ENCODE results near the gene MBD6. TPM values are rescaled to one million over a fixed set of nuclear protein-coding genes. Genes with fewer than 3 reads are reported as not detected.

MBD6 gene
- total and polyA plus RNA-seq, 7 donors: 13.5 to 52.8 (median 16.2) TPM

DNA sequence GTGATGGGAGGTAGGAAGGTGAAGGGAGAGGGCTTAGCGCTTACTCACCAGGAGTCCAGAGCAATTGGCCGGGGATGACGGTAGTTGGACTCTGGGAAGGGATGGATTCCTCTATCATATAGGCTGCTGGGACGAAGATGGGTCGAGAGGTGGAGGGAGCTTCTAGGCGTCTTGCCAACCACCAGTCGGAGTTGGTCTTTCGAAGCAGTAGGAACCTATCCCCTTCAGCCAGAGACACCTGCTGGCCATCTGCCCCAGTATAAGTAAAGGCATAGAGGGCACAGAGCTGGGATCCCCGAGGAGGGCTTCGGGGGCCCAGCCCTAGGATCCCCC, 43.6 kb upstream of the MBD6 start:
- DNase-seq: no peak
- Histone ChIP-seq H3K9me3 (no peaks in the 10 kb centered on the region), H3K4me3 (no peak overlapping the region), H3K36me3 (no peaks in the 10 kb centered on the region), H3K4me1 (peaks cover 0 to 20% (median 17%) of the 10 kb centered on the region in 4 donors), H3K27ac (peak overlapping the region in 1 of 4 donors; percentile 43), H3K27me3 (peaks cover 27 to 49% (median 41%) of the 10 kb centered on the region in 3 donors)
- WGBS, 2 donors: 82 to 84% methylated on average over 10 of the region's 10 CpGs
- TF ChIP-seq POLR2AphosphoS5 (IDR thresholded peaks at IDR 0.05) (no peak), EP300 (IDR thresholded peaks at IDR 0.05) (no peak), POLR2A (IDR thresholded peaks at IDR 0.05) (no peak)
- TF ChIP-seq, protein P1, sequence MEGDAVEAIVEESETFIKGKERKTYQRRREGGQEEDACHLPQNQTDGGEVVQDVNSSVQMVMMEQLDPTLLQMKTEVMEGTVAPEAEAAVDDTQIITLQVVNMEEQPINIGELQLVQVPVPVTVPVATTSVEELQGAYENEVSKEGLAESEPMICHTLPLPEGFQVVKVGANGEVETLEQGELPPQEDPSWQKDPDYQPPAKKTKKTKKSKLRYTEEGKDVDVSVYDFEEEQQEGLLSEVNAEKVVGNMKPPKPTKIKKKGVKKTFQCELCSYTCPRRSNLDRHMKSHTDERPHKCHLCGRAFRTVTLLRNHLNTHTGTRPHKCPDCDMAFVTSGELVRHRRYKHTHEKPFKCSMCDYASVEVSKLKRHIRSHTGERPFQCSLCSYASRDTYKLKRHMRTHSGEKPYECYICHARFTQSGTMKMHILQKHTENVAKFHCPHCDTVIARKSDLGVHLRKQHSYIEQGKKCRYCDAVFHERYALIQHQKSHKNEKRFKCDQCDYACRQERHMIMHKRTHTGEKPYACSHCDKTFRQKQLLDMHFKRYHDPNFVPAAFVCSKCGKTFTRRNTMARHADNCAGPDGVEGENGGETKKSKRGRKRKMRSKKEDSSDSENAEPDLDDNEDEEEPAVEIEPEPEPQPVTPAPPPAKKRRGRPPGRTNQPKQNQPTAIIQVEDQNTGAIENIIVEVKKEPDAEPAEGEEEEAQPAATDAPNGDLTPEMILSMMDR (IDR thresholded peaks at IDR 0.05): no peak
- intact Hi-C loops (cut with DNase I): no loop called here

DNA sequence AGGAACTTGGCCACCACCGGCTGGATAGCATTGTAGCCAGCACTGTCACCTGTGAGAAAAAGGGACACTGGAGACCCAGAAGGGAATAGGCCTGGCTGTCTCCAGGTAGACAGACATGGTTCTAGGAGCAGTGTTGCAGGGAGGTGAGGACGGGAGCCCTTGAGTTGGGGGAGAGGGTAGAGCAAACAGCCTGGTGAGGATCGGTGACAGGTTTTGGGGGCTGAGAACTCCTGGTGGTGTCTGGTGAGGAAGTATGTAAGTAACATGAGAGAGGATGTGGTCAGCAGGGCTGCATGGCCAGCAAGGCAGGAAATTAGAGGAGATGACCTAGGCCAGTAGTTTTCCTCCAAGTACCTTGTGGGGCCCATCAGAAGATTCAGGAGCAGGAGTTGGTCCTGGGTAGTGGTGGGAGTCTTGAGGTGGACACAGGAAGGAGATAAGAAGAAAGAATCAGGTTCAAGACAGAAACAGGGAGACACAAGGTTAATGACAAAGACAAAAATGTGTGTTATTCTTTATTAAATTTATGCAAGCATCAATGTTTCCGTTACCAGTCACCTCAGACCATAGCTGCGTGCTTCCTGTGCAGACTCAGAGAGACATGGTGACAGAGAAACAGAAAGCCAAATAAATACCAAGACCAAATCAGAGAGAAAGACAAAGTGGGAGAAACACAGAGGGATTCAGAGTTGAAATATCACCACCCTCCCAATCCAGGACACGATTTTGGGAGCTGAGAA, 43.1 kb upstream of the MBD6 start, which contains the start of gene ARHGAP9:
TSS of gene ARHGAP9 (minus strand) at position 491 of the 740 bp plus-strand sequence. CDS start at position 31, 460 bp downstream.
- Histone ChIP-seq H3K4me3 (no peak within 1 kb of the TSS), H3K9me3 (no peaks in the 10 kb centered on the region), H3K4me1 (peaks cover 0 to 20% (median 17%) of the 10 kb centered on the region in 4 donors), H3K36me3 (no peaks in the 10 kb centered on the region), H3K27ac (peak within 1 kb of the TSS in 2 of 4 donors; percentile 43 to 59), H3K27me3 (peaks cover 27 to 43% (median 36%) of the 10 kb centered on the region in 3 donors)
- whole genome bisulfite sequencing, 2 donors: 45 to 65% methylated on average over 6 of the region's 6 CpGs
- no peak for DNase-seq
- TF ChIP-seq EP300 (IDR thresholded peaks at IDR 0.05) (no peak), POLR2AphosphoS5 (IDR thresholded peaks at IDR 0.05) (no peak), POLR2A (IDR thresholded peaks at IDR 0.05) (no peak)
- TF ChIP-seq, protein P1 (IDR thresholded peaks at IDR 0.05): no peak
- intact Hi-C loops (cut with DNase I): no loop called here

DNA sequence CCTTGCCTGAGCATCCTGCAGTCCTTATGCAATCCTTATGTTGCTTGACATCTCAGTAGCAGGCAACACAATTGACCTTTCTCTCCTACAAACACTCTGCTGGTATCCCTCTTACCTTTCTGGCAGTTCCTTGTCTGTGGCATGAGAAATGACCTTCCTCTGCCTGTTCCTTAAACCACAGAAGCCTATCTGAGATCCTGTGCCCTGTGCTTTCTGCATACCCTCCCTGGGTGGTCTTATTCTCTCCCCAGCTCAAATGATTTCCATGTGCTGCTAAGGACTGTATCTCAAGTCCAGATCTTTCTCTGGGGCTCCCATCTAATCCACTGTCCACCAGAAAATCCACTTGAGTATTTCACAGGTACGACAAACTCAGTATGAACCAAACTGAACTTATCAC, 41.0 kb upstream of the MBD6 start:
- H3K4me1 ChIP-seq: no peaks in the 10 kb centered on the region
- 82 to 90% methylated on average over 1 of the region's 1 CpG for WGBS, 2 donors
- TF ChIP-seq POLR2AphosphoS5 (IDR thresholded peaks at IDR 0.05) (no peak), POLR2A (IDR thresholded peaks at IDR 0.05) (no peak), EP300 (IDR thresholded peaks at IDR 0.05) (no peak)
- TF ChIP-seq, protein P1 (IDR thresholded peaks at IDR 0.05): no peak
- H3K27ac ChIP-seq: no peak overlapping the region
- no peaks in the 10 kb centered on the region for H3K36me3 ChIP-seq
- no peak overlapping the region for H3K4me3 ChIP-seq
- peaks cover 10 to 22% (median 15%) of the 10 kb centered on the region in 3 donors for H3K27me3 ChIP-seq
- no peaks in the 10 kb centered on the region for H3K9me3 ChIP-seq
- intact Hi-C loops (cut with DNase I): no loop called here
- DNase-seq: no peak

DNA sequence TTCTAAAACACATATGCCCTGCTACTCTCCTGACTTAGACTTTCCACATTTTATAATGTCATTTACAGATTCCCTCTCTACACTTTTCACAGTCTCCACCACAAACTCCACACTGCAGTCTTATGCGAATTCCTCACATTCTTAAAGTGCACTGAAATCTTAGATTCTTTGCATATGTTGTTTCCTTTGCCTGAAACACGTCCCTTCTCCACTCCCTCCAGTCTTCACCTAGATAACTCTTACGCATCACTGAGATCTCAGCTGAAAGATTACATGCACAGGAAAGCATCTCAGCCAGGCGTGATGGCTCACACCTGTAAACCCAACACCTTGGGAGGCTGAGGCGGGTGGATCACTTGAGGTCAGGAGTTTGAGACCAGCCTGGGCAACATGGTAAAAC, 39.2 kb upstream of the MBD6 start:
- H3K4me1 ChIP-seq: peaks cover 0 to 8% (median 1%) of the 10 kb centered on the region in 4 donors

More for the DNA sequence above, 39.2 kb upstream of the MBD6 start:
- DNase-seq: no peak
- Histone ChIP-seq H3K27ac (no peak overlapping the region), H3K9me3 (no peaks in the 10 kb centered on the region), H3K4me3 (no peak overlapping the region), H3K36me3 (no peaks in the 10 kb centered on the region), H3K27me3 (peaks cover 0 to 10% (median 0%) of the 10 kb centered on the region in 3 donors)
- 63 to 67% methylated on average over 5 of the region's 5 CpGs for WGBS, 2 donors
- TF ChIP-seq POLR2A (IDR thresholded peaks at IDR 0.05) (no peak), EP300 (IDR thresholded peaks at IDR 0.05) (no peak), POLR2AphosphoS5 (IDR thresholded peaks at IDR 0.05) (no peak)
- TF ChIP-seq, protein P1 (IDR thresholded peaks at IDR 0.05): no peak
- intact Hi-C loops (cut with DNase I): no loop called here
